ENCODE measurements around the gene SLC24A3.
"Not testable (repeated sequence)": the region's sequence is repeated elsewhere in the genome, so short reads cannot be mapped to it uniquely, and the experiment has no call there.

SLC24A3 gene

DNA sequence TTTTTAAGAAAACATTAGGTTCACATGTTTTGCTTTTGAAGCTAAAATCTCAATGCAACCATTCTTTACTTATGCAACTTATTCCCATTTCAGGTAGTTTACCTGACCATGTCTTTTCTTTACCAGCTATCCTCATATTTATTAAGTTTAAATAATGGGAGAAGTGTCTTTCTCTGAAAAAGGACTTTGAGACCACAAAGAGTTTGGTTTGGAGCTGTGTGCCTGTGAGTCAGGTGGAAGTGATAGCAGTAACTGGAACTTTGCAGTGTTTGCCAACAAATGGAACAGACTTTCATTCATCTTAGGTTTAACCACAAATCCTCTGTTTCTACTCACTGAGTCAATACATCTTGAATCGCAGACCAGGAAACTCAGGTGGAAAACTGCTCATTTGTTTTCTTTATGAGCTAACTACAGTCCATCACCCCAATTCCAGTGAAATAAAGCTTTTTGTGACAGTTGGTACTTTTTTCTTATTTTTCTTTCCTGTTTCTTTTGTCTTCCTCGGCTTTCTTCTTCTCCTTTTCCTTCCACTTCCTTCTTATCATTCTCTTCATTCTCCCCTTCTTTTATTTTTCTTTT, 397.3 kb downstream of the SLC24A3 start:
- DNase-seq, result no peak

DNA sequence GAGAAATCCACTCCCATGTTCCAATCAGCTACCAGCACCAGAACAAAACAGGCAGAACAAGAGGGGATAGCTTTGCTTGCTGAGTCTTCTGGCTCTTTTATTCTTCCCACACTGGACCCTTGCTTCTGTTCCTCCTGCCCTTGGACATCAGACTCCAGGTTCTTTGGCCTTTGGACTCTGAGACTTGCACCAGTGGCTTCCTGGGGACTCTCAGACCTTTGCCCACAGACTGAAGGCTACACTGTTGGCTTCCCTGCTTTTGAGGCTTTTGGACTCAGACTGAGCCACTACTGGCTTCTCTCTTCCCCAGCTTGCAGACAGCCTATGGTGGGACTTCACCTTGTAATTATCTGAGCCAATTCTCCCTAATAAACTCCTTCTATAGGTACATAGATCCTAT, 403.2 kb downstream of the SLC24A3 start:
- no peak for DNase-seq

DNA sequence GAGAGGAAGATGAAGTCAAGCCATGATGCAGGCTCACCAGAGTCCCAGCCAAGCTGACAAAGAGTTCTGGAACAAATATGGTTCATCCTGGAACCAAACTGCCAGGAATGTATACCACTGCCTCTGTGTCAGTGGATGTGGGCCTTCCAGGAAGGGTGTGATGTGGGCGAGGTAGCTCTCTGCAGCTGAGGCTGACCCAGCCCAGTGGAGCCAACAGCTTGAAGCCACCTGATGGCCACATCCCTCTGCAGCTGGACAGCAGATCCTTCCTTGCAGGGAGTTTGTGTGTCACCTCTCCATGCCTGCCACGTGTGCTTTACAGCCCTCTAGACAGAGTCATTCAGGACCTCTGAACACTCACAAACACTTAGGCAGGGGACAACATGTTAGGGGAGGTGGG, 403.6 kb downstream of the SLC24A3 start:
- no peak for DNase-seq

DNA sequence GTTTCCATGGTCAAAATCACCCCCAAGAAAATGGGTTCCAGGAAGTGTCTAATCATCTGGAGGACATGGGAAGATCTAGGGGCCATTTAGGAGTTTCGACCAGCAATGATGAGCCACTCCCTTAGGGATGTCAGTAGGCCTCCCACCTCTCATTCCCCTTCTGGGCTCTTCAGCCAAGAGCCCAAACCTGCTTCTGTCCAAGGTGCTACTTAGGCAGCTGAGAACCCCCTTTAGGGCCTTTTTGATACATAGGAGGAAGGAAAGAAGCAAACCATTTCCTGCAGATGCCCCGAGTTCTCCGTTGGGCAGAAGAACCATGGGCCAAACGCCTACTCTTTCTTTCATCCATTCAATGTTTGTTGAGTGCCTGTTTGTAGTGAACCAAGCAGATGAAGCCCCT, 404.2 kb downstream of the SLC24A3 start:
- DNase-seq, result no peak

DNA sequence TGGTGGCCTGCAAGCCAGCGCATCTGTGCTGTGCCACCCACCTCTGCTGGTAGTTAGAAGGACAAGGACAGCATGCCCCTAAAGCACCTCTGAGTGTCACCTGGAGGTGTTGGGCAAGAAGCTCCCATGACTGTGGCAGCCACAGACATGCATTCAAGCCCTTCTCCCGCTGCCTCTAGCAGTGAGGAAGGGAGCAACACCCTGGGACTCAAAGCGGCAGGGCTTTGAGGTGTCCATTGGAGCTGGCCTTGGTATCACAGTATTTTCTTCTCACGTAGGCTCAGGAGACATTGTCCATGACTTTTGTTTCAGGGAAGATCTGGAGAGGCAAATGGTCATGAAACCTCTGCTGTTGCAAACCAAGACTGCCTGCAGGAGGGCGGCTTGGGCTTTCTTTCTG, 404.8 kb downstream of the SLC24A3 start:
- no peak for DNase-seq

DNA sequence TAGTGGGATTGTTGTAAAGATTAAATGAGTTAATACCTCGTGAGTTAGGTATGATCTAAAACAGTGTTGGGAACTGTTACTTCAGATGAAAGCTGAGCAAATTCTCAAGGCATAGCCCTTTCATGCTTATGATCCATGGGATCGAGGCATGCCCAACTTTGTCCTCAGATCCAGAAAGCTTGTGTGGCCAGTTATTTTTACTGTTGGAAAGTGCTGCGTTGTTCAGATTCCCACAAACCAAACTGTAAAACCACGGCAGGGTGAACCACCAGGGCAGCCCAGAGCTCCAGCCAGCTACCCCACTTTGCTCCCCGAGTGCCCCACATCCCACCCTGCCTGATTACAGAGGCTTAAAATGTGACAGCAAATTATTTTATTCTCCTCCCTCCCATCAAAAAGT, 406.3 kb downstream of the SLC24A3 start:
- DNase-seq, result no peak

DNA sequence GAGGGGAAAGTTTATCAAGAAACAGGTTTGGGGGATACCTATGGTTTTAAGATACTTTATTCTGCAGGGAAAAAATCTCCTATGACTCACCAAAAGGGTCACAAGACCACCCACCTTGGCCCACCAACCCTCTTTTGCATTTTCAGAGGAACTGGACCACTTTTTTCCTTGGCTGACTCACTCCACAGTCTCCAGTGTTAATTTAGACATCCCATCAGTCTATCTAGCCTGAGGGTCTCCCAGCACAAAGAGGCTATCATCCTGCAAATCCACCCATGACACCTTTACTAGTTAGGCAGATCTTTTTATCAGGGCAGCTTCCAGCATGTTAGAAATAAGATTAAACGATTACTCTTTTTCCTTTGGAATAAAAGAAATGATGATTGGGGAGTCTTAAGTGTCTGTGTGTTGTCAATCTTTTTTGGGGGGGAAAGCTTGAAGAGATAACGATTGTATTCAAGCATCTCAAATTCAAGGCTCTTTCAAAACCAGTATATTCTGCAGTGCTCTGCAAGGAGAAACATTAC, 407.5 kb downstream of the SLC24A3 start:
- DNase-seq, result no peak

DNA sequence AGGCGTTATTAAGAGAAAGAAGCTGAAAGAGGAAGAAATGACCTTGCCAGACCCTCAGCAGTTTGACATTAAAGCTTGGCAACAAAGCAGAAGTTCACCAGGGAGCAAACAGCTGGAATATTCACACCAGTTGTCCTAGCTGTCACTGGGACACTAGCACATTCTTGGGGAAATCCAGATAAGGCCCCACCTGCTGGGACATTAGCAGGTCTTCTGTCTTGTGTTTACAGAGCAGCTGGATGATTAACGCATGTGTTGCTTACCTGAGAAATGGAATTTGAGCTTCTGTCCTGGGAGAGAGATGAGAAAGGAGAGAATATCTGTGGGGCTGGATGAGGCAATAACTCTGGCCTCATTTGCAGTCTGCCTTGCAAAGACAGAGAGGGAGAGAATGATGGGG, 408.0 kb downstream of the SLC24A3 start:
- no peak for DNase-seq

DNA sequence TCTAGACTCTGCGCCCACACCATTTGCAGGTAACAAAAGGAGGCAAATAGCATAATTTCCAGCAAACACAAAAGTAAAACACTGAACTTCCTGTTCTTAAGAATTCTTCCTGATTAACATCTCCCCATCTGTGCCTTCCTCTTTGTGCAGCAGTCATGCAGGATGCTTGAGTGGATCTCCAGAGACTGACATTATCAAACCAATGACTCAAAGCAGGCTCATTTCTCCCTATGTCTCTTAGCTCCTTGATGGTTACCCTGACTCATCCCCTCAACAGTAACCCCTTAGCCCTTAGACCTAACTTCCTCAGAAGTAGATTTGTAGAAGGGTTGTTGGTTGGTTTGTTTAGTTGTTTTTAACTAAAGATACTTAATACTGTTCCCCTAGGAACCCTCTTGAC, 408.6 kb downstream of the SLC24A3 start:
- no peak for DNase-seq

DNA sequence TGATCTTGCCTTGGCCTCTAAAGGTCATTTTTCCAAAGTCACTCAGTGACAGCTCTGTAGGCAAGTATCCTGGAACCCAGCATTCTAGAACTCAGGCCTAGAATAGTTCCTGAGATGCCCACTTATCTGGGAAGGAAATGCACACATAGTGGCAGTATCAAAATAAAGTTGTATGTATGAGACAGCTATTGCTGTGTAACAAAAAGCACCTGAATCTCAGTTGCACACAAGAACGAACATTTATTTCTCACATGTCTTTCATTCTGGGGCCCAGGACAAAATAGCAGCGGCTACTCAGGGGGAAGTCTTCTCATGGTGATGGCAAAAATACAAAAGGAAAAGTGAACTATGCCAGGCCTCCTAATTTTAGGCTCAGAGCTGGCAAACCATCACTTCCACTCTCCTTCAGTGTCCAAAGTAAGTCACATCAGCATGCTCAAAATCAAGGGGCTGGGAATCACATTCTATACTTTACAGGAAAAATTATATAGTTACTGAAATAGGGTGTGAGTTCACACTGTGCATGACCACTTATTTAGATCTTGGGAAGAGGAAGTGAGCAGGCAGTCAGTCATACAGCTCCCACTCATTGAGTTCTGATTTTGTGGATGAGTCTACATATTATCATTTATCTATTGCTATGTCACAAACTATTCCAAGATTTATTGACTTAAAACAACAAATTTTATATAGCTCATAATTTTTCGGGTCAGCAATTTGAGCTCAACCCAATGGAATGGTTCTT, 412.0 kb downstream of the SLC24A3 start:
- no peak for DNase-seq

DNA sequence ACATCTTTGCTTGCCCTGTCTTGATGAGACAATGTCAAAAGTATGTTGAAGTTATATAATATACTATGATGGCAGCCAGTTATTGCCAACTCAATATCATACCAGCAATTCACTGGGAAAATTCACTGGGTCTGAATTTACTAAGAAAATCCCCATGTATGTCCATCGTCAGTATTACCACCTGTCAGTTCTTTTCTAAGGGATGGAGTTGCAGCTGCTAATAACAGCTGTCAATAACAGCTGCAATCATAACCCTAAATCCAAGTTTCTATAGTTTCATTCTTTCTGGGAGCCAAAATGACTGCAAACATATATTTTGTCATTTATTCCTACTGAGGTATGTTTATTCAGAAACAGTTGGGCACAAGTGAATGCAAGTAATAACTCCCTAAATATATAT, 413.0 kb downstream of the SLC24A3 start:
- DNase-seq, result no peak

DNA sequence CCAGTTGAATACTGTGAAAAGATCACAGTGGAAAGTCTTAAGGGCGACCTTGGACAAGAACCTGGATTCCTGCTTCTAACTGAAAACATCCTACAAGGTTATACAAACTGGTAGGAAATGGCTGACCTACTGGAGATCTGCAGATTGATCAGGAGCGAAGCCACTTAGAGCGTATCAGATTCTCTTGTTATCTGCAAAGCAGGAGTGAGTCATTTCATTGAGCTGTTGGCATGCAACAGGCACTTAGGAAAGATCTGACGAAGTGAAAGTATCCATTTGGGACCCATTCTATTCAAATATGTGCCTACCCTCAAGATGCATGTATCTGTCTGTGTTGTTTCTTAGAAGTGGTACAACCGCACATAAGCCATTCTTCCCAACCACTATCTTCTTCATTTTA, 414.5 kb downstream of the SLC24A3 start:
- no peak for DNase-seq

DNA sequence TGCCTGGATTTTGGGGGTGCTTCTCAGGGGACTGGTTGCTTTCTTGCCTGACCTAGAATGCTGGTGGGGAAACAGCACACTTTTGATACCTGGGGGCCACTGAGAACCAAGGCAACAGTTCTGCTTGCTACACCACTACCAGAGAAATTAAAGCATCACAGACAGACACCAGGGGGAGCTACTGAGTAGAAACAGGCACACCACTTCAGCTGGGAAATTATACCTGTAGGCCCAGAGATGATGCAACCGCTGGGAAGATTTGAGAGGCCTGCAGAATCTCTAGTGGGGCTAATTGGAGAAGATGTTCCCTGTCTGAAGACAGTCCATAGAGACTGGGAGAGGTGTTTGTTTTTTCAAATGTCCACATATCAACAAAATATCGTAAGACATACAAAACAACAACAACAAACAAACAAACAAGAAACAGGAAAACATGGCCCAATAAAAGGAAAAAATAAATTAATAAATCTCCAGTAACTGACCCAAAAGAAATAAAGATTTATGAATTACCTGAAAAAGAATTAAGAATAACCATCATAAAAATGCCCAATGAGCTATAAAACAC, 416.2 kb downstream of the SLC24A3 start:
- DNase-seq, result peak; percentile 8

DNA sequence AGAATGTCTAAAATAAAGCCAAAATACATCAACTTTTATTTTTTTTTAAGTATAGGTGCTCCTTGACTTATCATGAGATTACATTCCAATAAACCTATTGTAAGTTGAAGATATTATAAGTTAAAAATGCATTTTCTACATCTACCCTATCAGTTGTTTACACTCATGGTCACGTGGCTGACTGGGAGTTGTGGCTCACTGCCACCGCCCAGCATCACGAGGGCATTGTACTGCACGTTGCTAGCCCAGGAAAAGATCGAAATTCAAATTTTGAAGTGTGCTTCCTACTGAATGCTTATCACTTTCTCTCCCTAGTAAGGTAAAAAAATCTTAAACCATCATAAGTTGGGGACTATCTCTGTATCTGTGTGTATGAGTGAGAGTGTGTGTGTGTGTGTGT, 419.0 kb downstream of the SLC24A3 start:
- DNase-seq, result no peak

DNA sequence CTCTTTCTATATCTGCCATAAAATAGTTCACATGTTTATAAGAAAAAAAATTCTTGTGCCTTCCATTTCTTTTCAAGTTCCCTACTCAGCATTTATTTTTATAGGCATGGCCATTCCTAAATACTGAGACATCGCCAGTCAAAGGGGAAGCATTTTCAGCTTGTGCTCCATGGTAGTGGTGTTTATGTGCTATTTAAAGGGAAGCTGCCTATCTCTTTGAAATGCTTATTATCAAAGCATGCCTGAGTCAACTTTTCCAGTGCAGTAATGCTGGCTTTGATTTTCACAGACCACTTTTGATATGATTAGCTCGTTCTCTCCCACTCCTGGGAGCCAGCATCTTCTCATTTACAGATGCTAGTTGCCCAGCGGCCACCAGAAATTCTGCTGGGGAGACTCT, 421.5 kb downstream of the SLC24A3 start:
- no peak for DNase-seq

DNA sequence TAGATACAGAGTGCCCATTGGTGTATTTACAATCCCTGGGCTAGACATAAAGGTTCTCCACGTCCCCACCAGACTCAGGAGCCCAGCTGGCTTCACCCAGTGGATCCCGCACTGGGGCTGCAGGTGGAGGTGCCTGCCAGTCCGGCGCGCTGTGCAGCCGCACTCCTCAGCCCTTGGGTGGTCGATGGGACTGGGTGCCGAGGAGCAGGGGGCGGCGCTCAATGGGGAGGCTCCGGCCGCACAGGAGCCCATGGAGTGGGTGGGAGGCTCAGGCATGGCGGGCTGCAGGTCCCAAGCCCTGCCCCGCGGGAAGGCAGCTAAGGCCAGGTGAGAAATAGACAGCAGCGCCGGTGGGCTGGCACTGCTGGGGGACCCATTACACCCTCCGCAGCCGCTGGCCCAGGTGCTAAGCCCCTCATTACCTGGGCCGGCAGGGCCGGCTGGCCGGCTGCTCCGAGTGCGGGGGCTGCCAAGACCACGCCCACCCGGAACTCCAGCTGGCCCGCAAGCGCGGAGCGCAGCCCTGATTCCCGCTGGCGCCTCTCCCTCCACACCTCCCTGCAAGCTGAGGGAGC, 427.1 kb downstream of the SLC24A3 start:
- not testable (repeated sequence) for DNase-seq

DNA sequence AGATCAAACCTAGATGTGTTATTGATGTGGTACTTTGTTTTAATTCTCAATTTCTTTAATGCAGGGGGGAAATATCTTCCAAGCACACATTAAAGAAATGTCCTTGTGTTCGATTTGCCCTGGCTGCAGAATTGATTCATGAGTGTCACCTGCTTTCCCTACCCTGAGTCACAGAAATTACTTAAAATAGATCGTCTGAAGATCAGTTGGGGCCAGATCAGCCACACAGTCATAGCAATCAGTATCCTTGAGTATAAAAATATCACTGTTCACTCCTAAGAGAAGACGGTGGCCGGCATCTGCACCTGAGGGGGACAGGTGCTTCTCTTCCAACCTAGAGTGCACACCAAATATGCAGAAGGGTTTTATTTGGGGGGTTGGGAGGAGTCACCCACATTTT, 430.4 kb downstream of the SLC24A3 start:
- DNase-seq, result no peak

DNA sequence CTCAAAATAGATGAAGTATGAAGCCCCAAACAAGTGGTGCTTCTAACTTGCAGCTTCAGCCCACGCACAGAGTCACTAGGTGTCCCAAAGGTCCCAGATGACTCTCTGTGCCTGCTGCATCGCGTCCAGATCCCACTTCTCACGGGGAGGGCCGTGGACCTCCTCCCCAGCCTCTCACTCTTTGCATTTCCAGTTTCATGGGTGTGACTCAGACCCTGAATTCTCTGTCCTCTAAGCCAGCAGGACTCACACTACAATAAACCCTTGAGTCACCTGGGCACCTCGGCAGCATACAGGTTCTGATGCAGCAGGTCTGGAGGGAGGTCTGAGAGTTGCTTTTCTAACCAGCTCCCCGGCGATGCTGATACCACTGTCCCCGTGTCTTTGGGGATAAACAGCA, 431.6 kb downstream of the SLC24A3 start:
- DNase-seq, result no peak

DNA sequence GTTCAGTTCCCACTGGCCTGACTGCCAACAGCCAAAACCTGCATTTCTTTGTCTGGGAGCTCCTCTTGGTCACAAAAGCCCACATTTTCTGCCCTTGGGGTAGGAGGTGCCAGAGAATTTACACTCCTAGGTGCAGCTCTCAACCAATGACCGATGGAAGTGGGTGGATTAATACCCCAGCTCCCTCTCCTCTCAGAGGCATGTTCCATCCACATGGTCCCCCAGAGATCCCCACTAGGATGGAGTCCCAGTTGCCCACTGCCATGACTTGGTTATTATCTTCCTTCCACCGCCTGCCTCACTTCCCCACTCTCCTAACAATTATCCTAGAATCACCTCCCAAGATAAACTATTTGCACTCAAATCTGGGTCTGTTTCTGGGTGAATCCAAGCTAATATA, 434.5 kb downstream of the SLC24A3 start:
- DNase-seq, result no peak

DNA sequence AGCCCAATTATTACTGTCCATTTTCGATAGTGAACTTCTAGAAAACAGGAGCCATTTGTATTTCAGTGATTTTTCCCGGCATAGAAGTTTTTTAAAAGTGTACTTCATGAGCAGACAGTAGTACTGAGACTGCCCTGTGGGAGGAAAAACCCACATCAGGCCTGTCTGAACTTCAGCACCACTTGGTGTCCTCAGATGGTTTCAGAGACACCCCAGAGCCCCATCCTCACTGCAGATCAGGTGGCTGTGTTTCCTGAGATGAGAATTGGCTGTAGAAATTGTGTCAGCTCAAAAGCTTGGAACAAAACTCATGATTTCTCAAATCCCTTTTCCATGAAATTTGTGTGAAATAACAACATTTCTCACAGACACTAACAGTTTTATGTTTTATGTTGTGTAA, 435.6 kb downstream of the SLC24A3 start:
- DNase-seq, result no peak

DNA sequence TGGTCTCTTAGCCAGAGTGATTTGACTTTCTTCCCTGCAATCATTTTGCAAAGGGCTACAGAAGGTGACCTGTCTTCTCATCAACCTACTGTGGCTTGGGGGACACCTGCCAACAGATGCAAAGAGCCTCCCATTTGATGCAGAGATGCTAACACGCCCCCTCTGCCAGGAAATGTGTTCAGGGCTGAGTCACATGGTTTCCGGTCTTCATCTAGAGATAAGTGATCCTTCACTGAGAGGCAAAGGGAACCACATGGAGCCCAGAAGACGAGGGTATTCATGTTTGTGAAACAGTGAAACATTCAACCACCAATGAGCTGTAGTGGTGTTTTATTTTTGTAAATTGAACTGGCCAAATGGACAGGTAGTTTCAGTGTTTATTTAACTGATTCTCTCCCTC, 436.6 kb downstream of the SLC24A3 start:
- DNase-seq, result no peak

DNA sequence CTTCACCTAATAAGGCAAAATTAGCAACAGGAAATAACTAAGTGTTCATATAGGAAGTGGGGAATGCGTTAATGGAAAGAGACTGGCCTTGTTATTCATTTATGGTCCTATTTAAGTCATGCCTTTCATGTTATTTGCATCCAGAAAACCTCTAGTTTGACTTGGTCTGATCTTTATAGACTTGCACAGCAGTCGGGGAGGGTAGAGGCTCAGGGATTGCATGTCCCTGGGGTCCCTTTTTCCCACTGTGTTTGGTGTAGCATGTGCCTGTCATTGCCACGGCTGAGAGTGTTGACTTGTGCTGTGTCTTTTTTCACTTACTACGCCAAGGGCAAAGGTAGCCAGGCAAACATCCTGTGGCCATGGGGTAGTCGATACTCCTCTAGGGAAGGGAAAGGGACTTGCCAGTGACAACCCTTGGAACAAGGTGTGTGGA, 440.2 kb downstream of the SLC24A3 start:
- DNase-seq, result no peak

DNA sequence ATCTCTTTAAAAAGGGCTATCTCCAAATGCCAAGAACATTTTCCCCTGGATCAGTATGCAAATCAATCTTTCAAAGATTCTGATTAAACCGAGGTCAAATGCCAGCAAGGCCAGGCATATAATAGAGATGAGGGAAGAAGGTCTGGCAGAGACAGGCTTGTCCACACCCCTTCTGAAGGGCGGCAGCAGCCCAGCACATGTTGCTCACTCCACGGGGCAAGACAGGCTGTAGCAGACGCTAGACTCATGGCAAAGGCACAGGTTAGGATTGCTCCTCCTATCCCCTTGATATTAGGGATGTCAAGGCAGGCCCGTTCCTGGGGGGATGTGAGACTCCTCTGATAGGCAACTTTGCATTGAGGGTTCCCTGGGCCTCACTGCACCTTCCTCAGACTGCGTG, 440.9 kb downstream of the SLC24A3 start:
- DNase-seq, result no peak

DNA sequence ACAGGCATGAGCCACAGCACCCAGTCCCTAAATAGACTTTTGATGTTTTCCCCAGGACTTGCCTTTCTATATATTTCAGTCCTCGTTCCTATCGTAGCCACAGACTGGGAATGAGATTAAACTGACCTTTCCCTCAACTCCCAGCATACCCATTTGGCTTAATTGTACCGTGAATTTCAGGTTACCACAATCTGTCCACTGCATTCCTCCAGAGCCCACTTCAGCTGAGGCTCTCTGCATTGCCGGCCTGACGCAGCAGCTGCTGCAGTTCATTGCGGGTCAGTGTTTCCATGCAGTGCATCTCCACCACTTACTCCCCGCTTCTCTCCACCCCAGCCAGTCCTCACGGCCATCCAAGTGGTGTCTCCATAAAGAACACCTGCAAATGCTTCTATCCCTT, 442.5 kb downstream of the SLC24A3 start:
- DNase-seq, result no peak

All from activated naive CD4-positive, alpha-beta T cell treated with Interleukin-2 at 50 U/mL for 16 hours (primary cell).